ENCODE results near the gene CCDC88C.

- TF ChIP-seq POLR2A (IDR thresholded peaks at IDR 0.05) (no peak), POLR2AphosphoS5 (IDR thresholded peaks at IDR 0.05) (no peak), CTCF (IDR thresholded peaks at IDR 0.05) (no peak)
Observed at GRCh38 chr14:91374287-91374878, 43.2 kb downstream of the CCDC88C start.
